D721Med (cell line): ENCODE data around the gene MRI1.

Experiments
- DNase-seq: peaks from one replicate; pipeline ENCODE4 v3.0.0; 2011; ENCODE audit warnings: low spot score; ENCODE audit not compliant: insufficient read length
- FAIRE-seq: peaks from 2 replicates; lab custom pipeline; 2011; peaks lifted over from hg19 to GRCh38; lab: Jason Lieb, UNC
- TF ChIP-seq, protein P1 (sequence below): IDR thresholded peaks from 2 replicates; pipeline ENCODE4 v1.5.1; 2012; ENCODE audit warnings: mild to moderate bottlenecking, control low read depth; ENCODE audit not compliant: insufficient read depth; ENCODE audit errors: missing control alignments

Gene MRI1

DNA sequence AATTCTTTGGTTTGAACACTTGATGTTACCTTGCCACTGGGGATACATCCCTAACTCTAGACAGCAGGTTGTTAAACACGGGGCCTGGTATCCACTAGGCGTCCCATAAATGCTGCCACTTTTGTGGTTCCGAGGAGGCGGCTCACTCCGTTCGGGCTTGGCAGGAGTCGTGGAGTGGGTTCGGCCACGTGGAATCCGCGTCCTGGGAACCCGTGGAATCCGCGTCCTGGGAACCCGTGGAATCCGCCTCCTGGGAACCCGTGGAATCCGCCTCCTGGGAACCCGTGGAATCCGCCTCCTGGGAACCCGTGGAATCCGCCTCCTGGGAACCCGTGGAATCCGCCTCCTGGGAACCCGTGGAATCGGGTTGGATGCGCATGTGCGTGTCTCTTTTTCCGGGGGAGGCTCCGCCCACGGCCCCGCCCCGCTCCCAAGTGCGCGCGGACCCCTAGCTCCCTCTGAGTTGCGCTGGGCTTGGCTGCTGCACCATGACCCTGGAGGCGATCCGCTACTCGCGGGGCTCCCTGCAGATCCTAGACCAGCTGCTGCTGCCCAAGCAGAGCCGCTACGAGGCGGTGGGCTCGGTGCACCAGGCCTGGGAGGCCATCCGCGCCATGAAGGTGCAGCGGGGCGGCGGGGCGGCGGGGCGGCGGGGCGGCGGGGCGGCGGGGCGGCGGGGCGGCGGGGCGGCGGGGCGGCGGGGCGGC, at the start of gene MRI1:
Gene MRI1 (plus strand): TSS at position 422 of the 707 bp plus-strand sequence. CDS start 67 bp downstream, at position 489.
- TF ChIP-seq, protein P1, sequence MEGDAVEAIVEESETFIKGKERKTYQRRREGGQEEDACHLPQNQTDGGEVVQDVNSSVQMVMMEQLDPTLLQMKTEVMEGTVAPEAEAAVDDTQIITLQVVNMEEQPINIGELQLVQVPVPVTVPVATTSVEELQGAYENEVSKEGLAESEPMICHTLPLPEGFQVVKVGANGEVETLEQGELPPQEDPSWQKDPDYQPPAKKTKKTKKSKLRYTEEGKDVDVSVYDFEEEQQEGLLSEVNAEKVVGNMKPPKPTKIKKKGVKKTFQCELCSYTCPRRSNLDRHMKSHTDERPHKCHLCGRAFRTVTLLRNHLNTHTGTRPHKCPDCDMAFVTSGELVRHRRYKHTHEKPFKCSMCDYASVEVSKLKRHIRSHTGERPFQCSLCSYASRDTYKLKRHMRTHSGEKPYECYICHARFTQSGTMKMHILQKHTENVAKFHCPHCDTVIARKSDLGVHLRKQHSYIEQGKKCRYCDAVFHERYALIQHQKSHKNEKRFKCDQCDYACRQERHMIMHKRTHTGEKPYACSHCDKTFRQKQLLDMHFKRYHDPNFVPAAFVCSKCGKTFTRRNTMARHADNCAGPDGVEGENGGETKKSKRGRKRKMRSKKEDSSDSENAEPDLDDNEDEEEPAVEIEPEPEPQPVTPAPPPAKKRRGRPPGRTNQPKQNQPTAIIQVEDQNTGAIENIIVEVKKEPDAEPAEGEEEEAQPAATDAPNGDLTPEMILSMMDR, result no peak
- DNase-seq (peak; percentile 93), FAIRE-seq (no peak)

GRCh38 chr19:13717194-13717643, 47.1 kb upstream of the MRI1 start:
- TF ChIP-seq, protein P1, result no peak
- DNase-seq (no peak), FAIRE-seq (no peak)

DNA sequence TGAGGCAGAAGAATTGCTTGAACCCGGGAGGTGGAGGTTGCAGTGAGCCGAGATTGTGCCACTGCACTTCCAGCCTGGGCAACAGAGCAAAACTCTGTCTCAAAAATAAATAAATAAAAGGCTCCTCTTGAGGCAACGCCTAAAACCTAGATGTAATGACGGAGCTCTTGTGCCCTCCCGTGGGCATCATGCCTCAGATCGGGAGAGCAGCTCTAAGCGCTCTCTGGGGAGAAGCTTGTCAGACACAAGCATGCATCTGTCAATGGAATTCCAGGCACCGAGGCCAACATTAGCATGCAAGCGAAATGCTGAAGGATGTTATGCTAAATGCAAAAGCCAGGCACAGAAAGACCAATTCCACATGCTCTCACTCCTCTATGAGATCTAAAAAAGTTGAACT, 45.6 kb upstream of the MRI1 start:
- TF ChIP-seq, protein P1, result peak; percentile 85
- FAIRE-seq (no peak), DNase-seq (no peak)

DNA sequence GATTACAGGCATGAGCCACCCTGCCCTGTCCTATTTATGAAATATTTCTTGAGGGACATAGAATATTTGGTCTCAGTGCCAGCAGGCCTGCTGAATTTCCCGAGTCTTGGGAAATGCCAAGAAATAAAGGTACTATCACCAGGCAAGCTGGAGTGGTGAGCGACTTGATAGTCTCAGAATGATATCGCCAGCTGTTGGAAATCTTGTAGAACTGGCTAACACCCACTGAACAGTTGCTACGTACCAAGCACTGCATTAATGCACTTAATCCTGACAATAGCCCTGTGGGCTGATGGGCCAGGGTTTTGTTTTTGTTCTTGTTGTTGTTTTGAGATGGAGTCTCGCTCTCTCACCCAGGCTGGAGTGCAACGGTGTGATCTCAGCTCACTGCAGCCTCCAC, 42.2 kb upstream of the MRI1 start:
- DNase-seq, result no peak
- TF ChIP-seq, protein P1, result no peak
- FAIRE-seq, result no peak

GRCh38 chr19:13723206-13723605, 41.1 kb upstream of the MRI1 start:
- DNase-seq, result no peak
- TF ChIP-seq, protein P1, result no peak
- no peak for FAIRE-seq

DNA sequence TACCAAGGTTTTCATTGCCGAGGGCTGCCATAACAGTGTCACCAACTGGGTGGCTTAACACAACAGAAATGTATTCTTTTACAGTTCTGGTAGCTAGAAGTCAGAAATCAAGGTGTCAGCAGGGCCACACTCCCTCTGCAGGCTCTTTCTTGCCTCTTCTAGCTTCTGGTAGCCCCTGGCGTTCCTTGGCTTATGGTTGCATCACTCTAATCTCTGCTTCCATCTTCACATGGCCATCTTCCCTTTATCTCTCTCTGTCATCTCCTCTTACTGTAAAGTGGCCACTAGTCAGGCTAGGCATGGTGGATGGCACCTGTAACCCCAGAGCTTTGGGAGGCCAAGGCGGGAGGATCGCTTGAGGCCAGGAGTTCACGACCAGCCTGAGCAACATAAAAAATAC, 38.0 kb upstream of the MRI1 start:
- FAIRE-seq (no peak), DNase-seq (no peak)
- TF ChIP-seq, protein P1, result no peak

- no peak for FAIRE-seq
- TF ChIP-seq, protein P1, result no peak
- DNase-seq, result no peak
Observed at GRCh38 chr19:13727798-13728197, 36.5 kb upstream of the MRI1 start.
